CD14-positive monocyte (primary cell): ENCODE results near the gene TKTL1. TPM values are rescaled to one million over a fixed set of nuclear protein-coding genes. Genes with fewer than 3 reads are reported as not detected.

Source experiments
- DNase-seq, 3 donors: peaks; one replicate each; pipeline ENCODE4 v3.0.0-alpha.2; 2011 to 2022
- H2AFZ ChIP-seq: 2 replicates; pipeline ENCODE4 v1.6.0; 2012; ENCODE audit warnings: mild to moderate bottlenecking, low read depth, low read length, inconsistent platforms; ENCODE audit not compliant: insufficient read depth, poor library complexity, severe bottlenecking
- H3K27ac ChIP-seq, 2 donors: 1 replicate in 1 of 2; 2 replicates in 1 of 2; pipeline ENCODE4 v1.5.1; 2012 to 2013; ENCODE audit warnings: low read length in 2 of 2, control low read depth in 1 of 2, inconsistent platforms in 1 of 2, low read depth in 1 of 2, mild to moderate bottlenecking in 1 of 2
- H3K27me3 ChIP-seq, 2 donors: one replicate each; pipeline versions ENCODE4 v1.6.0 to v1.6.1; 2011 to 2013; ENCODE audit warnings: low read length in 2 of 2; ENCODE audit not compliant: control insufficient read depth in 2 of 2, insufficient read depth in 2 of 2
- H3K36me3 ChIP-seq, 2 donors: replicated peaks in 1 of 2; 1 replicate in 1 of 2; 2 replicates in 1 of 2; pipeline versions ENCODE4 v1.5.1 to v1.6.1; 2012 to 2013; ENCODE audit warnings: low read length in 2 of 2, control low read depth in 1 of 2, inconsistent platforms in 1 of 2, mild to moderate bottlenecking in 1 of 2; ENCODE audit not compliant: insufficient read depth in 2 of 2, control insufficient read depth in 1 of 2
- H3K4me1 ChIP-seq, 2 donors: 1 replicate in 1 of 2; 2 replicates in 1 of 2; pipeline versions ENCODE4 v1.5.1 to v1.6.1; 2012 to 2013; ENCODE audit warnings: low read length in 2 of 2, control low read depth in 1 of 2, inconsistent platforms in 1 of 2, mild to moderate bottlenecking in 1 of 2, moderate library complexity in 1 of 2; ENCODE audit not compliant: insufficient read depth in 2 of 2, control insufficient read depth in 1 of 2
- H3K4me2 ChIP-seq: replicated peaks from 2 replicates; pipeline ENCODE3; 2012; ENCODE audit warnings: low read length, moderate library complexity, mild to moderate bottlenecking; ENCODE audit not compliant: poor library complexity, severe bottlenecking; ENCODE audit errors: extremely low read depth
- H3K4me3 ChIP-seq, 3 experiments: fragments of 200-600 bp in 1 of 3; sonication (generic) in 1 of 3; replicated peaks in 1 of 3; 1 replicate in 2 of 3; 2 replicates in 1 of 3; pipeline ENCODE4 v1.5.1; 2011 to 2013; ENCODE audit warnings: low read length in 3 of 3, mild to moderate bottlenecking in 3 of 3, control low read depth in 2 of 3, low read depth in 2 of 3, inconsistent platforms in 1 of 3, moderate library complexity in 1 of 3
- H3K79me2 ChIP-seq: 2 replicates; pipeline ENCODE4 v1.6.0; 2012; ENCODE audit warnings: mild to moderate bottlenecking, control low read depth, inconsistent platforms, low read length, moderate library complexity; ENCODE audit not compliant: insufficient read depth
- H3K9ac ChIP-seq: 2 replicates; pipeline ENCODE4 v1.6.0; 2017; ENCODE audit warnings: low read length, mild to moderate bottlenecking; ENCODE audit not compliant: insufficient read depth, poor library complexity, severe bottlenecking
- H3K9me3 ChIP-seq, 2 donors: replicated peaks in 1 of 2; 1 replicate in 1 of 2; 2 replicates in 1 of 2; pipeline versions ENCODE4 v1.5.1 to v1.6.1; 2012 to 2013; ENCODE audit warnings: low read length in 2 of 2, control low read depth in 1 of 2; ENCODE audit not compliant: control insufficient read depth in 1 of 2, insufficient read depth in 1 of 2
- H4K20me1 ChIP-seq: 2 replicates; pipeline ENCODE4 v1.6.0; 2012; ENCODE audit warnings: mild to moderate bottlenecking, low read length, control low read depth, moderate library complexity; ENCODE audit not compliant: insufficient read depth
- H3K27ac Mint-ChIP-seq, 7 donors: one replicate each; pipeline ENCODE4 v1.8.0; 2020; ENCODE audit warnings: mild to moderate bottlenecking in 7 of 7, mixed read lengths in 7 of 7, moderate library complexity in 6 of 7, inconsistent platforms in 2 of 7
- H3K27me3 Mint-ChIP-seq, 3 donors: one replicate each; pipeline ENCODE4 v1.8.0; 2021 to 2022; ENCODE audit warnings: low read depth in 3 of 3, mild to moderate bottlenecking in 3 of 3, mixed read lengths in 3 of 3, moderate library complexity in 3 of 3, inconsistent platforms in 1 of 3
- H3K36me3 Mint-ChIP-seq, 2 donors: one replicate each; pipeline ENCODE4 v1.8.0; 2020; ENCODE audit warnings: mixed read lengths in 2 of 2, inconsistent platforms in 1 of 2, mild to moderate bottlenecking in 1 of 2
- H3K4me1 Mint-ChIP-seq: one replicate; pipeline ENCODE4 v1.8.0; 2020; ENCODE audit warnings: mild to moderate bottlenecking, mixed read lengths
- H3K4me3 Mint-ChIP-seq, 2 donors: one replicate each; pipeline ENCODE4 v1.8.0; 2020; ENCODE audit warnings: mild to moderate bottlenecking in 2 of 2, mixed read lengths in 2 of 2, moderate library complexity in 1 of 2
- H3K9me3 Mint-ChIP-seq, 7 donors: one replicate each; pipeline ENCODE4 v1.8.0; 2020 to 2022; ENCODE audit warnings: mixed read lengths in 7 of 7, mild to moderate bottlenecking in 6 of 7, moderate library complexity in 6 of 7, inconsistent platforms in 2 of 7
- CTCF ChIP-seq: fragments of 200-600 bp; IDR thresholded peaks from one replicate; pipeline ENCODE4 v1.8.0; 2022; ENCODE audit warnings: antibody characterized with exemption, mild to moderate bottlenecking
- WGBS: methylation state at CpG from one replicate; pipeline ENCODE4 v1.1.5; 2013; ENCODE audit warnings: missing lambda C conversion rate; ENCODE audit not compliant: insufficient coverage; 5-methylcytosine and 5-hydroxymethylcytosine counted together
- intact Hi-C, 2 donors: fragments of 100-400 bp; cut with micrococcal nuclease; formaldehyde crosslinking; loops; one replicate each; pipeline versions ENCODE4 v1.15.0 to v1.15.1; 2023
- polyA plus RNA-seq, 3 donors: library from polyadenylated mRNA; depleted of rRNA in 1 of 3; unstranded in 2 of 3; stranded (reverse) in 1 of 3; fragments of 300-500 nt in 2 of 3; fragments of >200 nt in 1 of 3; fragmentation: Illumina TruSeq in 2 of 3; gene quantifications; 1 replicate in 2 of 3; 2 replicates in 1 of 3; pipeline ENCODE4 v1.2.3, GENCODE V29; 2012 to 2021

Gene TKTL1
- polyA plus RNA-seq, 3 donors, result 0.20 to 1.3 (median 0.60) TPM

GRCh38 chrX:154317391-154317995 lies 21.9 kb downstream of the TKTL1 start:
- H3K9me3 Mint-ChIP-seq, result no peaks in the 10 kb centered on the region
- intact Hi-C loops, result no loop called here
- no peaks in the 10 kb centered on the region for H3K36me3 ChIP-seq
- no peaks in the 10 kb centered on the region for H3K79me2 ChIP-seq
- H3K27ac ChIP-seq, result no peak overlapping the region
- peaks cover 0 to 2% of the 10 kb centered on the region in 2 donors for H3K36me3 Mint-ChIP-seq
- H3K27me3 ChIP-seq, result no peaks in the 10 kb centered on the region
- H3K4me3 Mint-ChIP-seq, result no peak overlapping the region
- H3K9me3 ChIP-seq, result no peaks in the 10 kb centered on the region
- H3K9ac ChIP-seq, result no peak overlapping the region
- peak in 1 of 3 donors; percentile 11 for DNase-seq
- H2AFZ ChIP-seq, result no peak overlapping the region
- TF ChIP-seq CTCF, result peak; percentile 39
- H3K4me2 ChIP-seq, result no peak overlapping the region
- 37% methylated on average over 3 of the region's 7 CpGs for WGBS
- H3K27ac Mint-ChIP-seq, result peak overlapping the region in 1 of 7 donors; percentile 50
- H3K27me3 Mint-ChIP-seq, result peaks cover 0 to 24% (median 2%) of the 10 kb centered on the region in 3 donors
- peaks cover 0 to 9% of the 10 kb centered on the region in 2 donors for H3K4me1 ChIP-seq
- H4K20me1 ChIP-seq, result no peaks in the 10 kb centered on the region
- no peak overlapping the region for H3K4me3 ChIP-seq
- peaks cover 13% of the 10 kb centered on the region for H3K4me1 Mint-ChIP-seq

GRCh38 chrX:154320406-154320805 lies 24.8 kb downstream of the TKTL1 start:
- no peak overlapping the region for H3K27ac Mint-ChIP-seq
- Histone ChIP-seq H2AFZ (no peak overlapping the region), H3K27me3 (peaks cover 0 to 3% of the 10 kb centered on the region in 2 donors), H4K20me1 (no peaks in the 10 kb centered on the region), H3K9ac (no peak overlapping the region), H3K9me3 (no peaks in the 10 kb centered on the region), H3K79me2 (no peaks in the 10 kb centered on the region), H3K4me1 (no peaks in the 10 kb centered on the region), H3K27ac (no peak overlapping the region), H3K4me2 (no peak overlapping the region), H3K4me3 (no peak overlapping the region), H3K36me3 (no peaks in the 10 kb centered on the region)
- WGBS, result 92% methylated on average over 5 of the region's 11 CpGs
- DNase-seq, result no peak
- TF ChIP-seq CTCF, result no peak
- H3K4me1 Mint-ChIP-seq, result peaks cover 6% of the 10 kb centered on the region
- peaks cover 4 to 32% (median 6%) of the 10 kb centered on the region in 3 donors for H3K27me3 Mint-ChIP-seq
- intact Hi-C loops, result no loop called here
- H3K36me3 Mint-ChIP-seq, result no peaks in the 10 kb centered on the region
- H3K9me3 Mint-ChIP-seq, result no peaks in the 10 kb centered on the region
- H3K4me3 Mint-ChIP-seq, result no peak overlapping the region
